Measurements from ENCODE around the gene PRAMEF12. TPM values are rescaled to one million over a fixed set of nuclear protein-coding genes. Genes with fewer than 3 reads are reported as not detected.

Gene PRAMEF12
- total and polyA plus RNA-seq, 2 experiments from 2014 or later: not detected

DNA sequence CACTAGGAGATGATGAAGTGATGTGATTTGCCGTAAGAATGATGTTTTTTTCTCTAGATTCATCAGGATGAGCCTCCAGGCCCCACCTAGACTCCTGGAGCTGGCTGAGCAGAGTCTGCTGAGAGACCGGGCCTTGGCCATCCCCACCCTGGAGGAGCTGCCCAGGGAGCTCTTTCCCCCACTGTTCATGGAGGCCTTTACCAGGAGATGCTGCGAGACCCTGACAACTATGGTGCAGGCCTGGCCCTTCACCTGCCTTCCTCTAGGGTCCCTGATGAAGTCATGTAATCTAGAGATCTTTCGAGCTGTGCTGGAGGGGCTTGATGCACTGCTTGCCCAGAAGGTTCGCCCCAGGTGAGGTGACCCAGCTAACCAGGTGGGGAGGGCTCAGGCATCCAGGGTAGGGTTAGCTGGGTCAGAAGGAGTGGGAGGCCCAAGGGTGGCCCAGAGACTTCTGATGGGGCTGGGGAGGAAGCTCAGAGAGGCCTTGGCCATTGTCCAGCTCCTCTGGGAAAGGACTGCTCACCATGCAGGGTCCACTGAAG is 1.3 kb downstream of the PRAMEF12 start:
- WGBS (ENCODE audit: low lambda C conversion rate, missing lambda C conversion rate): 81% methylated on average over 5 of the region's 5 CpGs

DNA sequence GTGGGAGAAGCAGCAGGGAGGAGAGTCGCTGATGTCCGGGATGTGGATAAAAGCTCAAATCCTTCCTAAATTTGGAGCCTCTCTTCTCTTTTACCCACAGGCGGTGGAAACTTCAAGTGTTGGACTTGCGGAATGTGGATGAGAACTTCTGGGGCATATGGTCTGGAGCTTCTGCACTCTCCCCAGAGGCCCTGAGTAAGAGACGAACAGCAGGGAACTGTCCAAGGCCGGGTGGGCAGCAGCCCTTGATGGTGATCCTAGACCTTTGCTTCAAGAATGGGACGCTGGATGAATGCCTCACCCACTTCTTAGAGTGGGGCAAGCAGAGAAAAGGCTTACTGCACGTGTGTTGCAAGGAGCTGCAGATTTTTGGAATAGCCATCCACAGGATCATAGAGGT is 1.9 kb downstream of the PRAMEF12 start:
- no peak for DNase-seq (ENCODE audit: low spot score)
- Histone ChIP-seq H3K27me3 (no peaks in the 10 kb centered on the region), H3K9me3 (ENCODE audit: low read depth) (no peaks in the 10 kb centered on the region), H3K4me2 (no peak overlapping the region), H3K4me1 (ENCODE audit: insufficient read depth) (no peaks in the 10 kb centered on the region), H3K27ac (no peak overlapping the region), H2AFZ (no peak overlapping the region), H3K36me3 (replicated peaks; ENCODE audit: insufficient read depth, low read depth) (no peaks in the 10 kb centered on the region), H4K20me1 (ENCODE audit: insufficient read depth, poor library complexity, severe bottlenecking) (no peaks in the 10 kb centered on the region), H3K79me2 (no peaks in the 10 kb centered on the region), H3K4me3 (no peak overlapping the region), H3K9me2 (replicated peaks; ENCODE audit: insufficient read depth) (no peaks in the 10 kb centered on the region)
- WGBS (ENCODE audit: low lambda C conversion rate, missing lambda C conversion rate): 88% methylated on average over 8 of the region's 8 CpGs
- TF ChIP-seq, protein P1, sequence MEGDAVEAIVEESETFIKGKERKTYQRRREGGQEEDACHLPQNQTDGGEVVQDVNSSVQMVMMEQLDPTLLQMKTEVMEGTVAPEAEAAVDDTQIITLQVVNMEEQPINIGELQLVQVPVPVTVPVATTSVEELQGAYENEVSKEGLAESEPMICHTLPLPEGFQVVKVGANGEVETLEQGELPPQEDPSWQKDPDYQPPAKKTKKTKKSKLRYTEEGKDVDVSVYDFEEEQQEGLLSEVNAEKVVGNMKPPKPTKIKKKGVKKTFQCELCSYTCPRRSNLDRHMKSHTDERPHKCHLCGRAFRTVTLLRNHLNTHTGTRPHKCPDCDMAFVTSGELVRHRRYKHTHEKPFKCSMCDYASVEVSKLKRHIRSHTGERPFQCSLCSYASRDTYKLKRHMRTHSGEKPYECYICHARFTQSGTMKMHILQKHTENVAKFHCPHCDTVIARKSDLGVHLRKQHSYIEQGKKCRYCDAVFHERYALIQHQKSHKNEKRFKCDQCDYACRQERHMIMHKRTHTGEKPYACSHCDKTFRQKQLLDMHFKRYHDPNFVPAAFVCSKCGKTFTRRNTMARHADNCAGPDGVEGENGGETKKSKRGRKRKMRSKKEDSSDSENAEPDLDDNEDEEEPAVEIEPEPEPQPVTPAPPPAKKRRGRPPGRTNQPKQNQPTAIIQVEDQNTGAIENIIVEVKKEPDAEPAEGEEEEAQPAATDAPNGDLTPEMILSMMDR (IDR thresholded peaks at IDR 0.05; ENCODE audit: poor library complexity): no peak
- TF ChIP-seq EZH2 (IDR thresholded peaks at IDR 0.05; ENCODE audit: borderline replicate concordance) (no peak), EZH2phosphoT487 (IDR thresholded peaks at IDR 0.05; ENCODE audit: low read depth, severe bottlenecking, unreplicated experiment) (no peak)

More for the DNA sequence above, 1.3 kb downstream of the PRAMEF12 start:
- H3K4me2 ChIP-seq: no peak overlapping the region
- H3K27me3 ChIP-seq: no peaks in the 10 kb centered on the region
- no peak overlapping the region for H3K4me3 ChIP-seq
- no peak overlapping the region for H3K27ac ChIP-seq
- no peak overlapping the region for H2AFZ ChIP-seq
- H3K4me1 ChIP-seq (ENCODE audit: insufficient read depth): no peaks in the 10 kb centered on the region
- no peaks in the 10 kb centered on the region for H3K9me3 ChIP-seq (ENCODE audit: low read depth)
- no peaks in the 10 kb centered on the region for H3K9me2 ChIP-seq (replicated peaks; ENCODE audit: insufficient read depth)
- TF ChIP-seq, protein P1 (IDR thresholded peaks at IDR 0.05; ENCODE audit: poor library complexity): no peak
- TF ChIP-seq EZH2phosphoT487 (IDR thresholded peaks at IDR 0.05; ENCODE audit: low read depth, severe bottlenecking, unreplicated experiment) (no peak), EZH2 (IDR thresholded peaks at IDR 0.05; ENCODE audit: borderline replicate concordance) (no peak)
- no peak for DNase-seq (ENCODE audit: low spot score)
- H3K36me3 ChIP-seq (replicated peaks; ENCODE audit: insufficient read depth, low read depth): no peaks in the 10 kb centered on the region
- H4K20me1 ChIP-seq (ENCODE audit: insufficient read depth, poor library complexity, severe bottlenecking): no peaks in the 10 kb centered on the region
- no peaks in the 10 kb centered on the region for H3K79me2 ChIP-seq

DNA sequence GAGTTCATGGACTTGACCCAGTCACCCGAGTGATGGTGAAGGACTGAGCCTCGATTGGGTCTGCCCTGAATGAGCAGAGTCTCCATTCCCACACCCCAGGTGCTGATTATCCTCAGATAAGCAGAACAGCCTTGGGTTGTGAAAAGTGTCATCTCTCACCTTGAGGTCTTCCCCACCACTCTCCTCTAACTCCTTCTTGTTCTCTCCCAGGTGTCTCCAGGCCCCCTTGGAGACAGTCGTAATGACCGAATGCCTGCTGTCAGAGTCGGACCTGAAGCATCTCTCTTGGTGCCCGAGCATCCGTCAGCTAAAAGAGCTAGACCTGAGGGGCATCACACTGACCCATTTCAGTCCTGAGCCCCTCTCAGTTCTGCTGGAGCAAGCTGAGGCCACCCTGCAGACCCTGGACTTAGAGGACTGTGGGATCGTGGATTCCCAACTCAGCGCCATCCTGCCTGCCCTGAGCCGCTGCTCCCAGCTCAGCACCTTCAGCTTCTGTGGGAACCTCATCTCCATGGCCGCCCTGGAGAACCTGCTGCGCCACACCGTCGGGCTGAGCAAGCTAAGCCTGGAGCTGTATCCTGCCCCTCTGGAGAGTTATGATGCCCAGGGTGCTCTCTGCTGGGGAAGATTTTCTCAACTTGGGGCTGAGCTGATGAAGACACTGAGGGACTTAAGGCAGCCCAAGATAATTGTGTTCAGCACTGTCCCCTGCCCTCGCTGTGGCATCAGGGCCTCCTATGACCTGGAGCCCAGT is 3.4 kb downstream of the PRAMEF12 start:
- no peaks in the 10 kb centered on the region for H4K20me1 ChIP-seq (ENCODE audit: insufficient read depth, poor library complexity, severe bottlenecking)
- H3K36me3 ChIP-seq (replicated peaks; ENCODE audit: insufficient read depth, low read depth): no peaks in the 10 kb centered on the region
- no peak overlapping the region for H3K4me2 ChIP-seq
- H2AFZ ChIP-seq: no peak overlapping the region
- H3K9me2 ChIP-seq (replicated peaks; ENCODE audit: insufficient read depth): no peaks in the 10 kb centered on the region
- 93% methylated on average over 15 of the region's 15 CpGs for WGBS (ENCODE audit: low lambda C conversion rate, missing lambda C conversion rate)
- H3K79me2 ChIP-seq: no peaks in the 10 kb centered on the region
- H3K4me1 ChIP-seq (ENCODE audit: insufficient read depth): no peaks in the 10 kb centered on the region
- TF ChIP-seq, protein P1 (IDR thresholded peaks at IDR 0.05; ENCODE audit: poor library complexity): no peak
- TF ChIP-seq EZH2 (IDR thresholded peaks at IDR 0.05; ENCODE audit: borderline replicate concordance): no peak
- no peak for TF ChIP-seq EZH2phosphoT487 (IDR thresholded peaks at IDR 0.05; ENCODE audit: low read depth, severe bottlenecking, unreplicated experiment)
- no peak for DNase-seq (ENCODE audit: low spot score)
- no peak overlapping the region for H3K4me3 ChIP-seq
- no peaks in the 10 kb centered on the region for H3K9me3 ChIP-seq (ENCODE audit: low read depth)
- H3K27me3 ChIP-seq: no peaks in the 10 kb centered on the region
- H3K27ac ChIP-seq: no peak overlapping the region

Measured in hepatocyte (in vitro differentiated cells).